Tibial nerve (tissue), 4 donors: ENCODE data around the gene KLHDC3.

Experiments used
- EP300 ChIP-seq, 2 donors: sonication (generic); formaldehyde crosslinking; IDR thresholded peaks; one replicate each; pipeline ENCODE4 v1.6.1; 2017; ENCODE audit warnings: antibody characterized with exemption in 2 of 2, mild to moderate bottlenecking in 1 of 2
- POLR2A ChIP-seq, 2 donors: fragments of 450-650 bp; IDR thresholded peaks; one replicate each; pipeline ENCODE4 v1.6.1; 2017; ENCODE audit warnings: antibody characterized with exemption in 2 of 2, mild to moderate bottlenecking in 2 of 2, moderate library complexity in 2 of 2
- TF ChIP-seq, protein P1 (sequence below), 5 experiments: fragments of 200-600 bp in 3 of 5; fragments of 450-650 bp in 2 of 5; sonication (generic) in 3 of 5; IDR thresholded peaks; one replicate each; pipeline ENCODE4 v1.5.1; 2016 to 2019; ENCODE audit warnings: antibody characterized with exemption in 5 of 5, mild to moderate bottlenecking in 3 of 5, moderate library complexity in 2 of 5

DNA sequence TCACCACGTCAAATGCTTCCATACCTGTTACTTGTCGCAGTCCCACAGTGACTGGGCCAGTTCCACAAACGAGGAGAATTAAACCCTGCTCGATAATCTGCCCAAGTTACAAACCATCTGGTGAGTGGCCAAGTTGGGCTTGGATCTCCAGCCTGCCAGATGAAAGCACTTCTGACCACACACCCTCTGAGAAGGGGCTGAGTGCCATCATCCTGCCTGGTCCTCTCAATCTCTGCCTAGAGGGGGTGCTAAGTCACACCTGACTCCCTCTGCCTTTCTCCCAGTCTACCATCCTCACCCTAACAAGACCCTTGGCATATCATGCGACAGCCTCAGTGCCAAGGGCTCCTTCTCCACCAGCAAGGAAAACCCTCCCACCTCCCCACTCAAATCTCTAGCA, 23.1 kb downstream of the KLHDC3 start:
- TF ChIP-seq, protein P1, sequence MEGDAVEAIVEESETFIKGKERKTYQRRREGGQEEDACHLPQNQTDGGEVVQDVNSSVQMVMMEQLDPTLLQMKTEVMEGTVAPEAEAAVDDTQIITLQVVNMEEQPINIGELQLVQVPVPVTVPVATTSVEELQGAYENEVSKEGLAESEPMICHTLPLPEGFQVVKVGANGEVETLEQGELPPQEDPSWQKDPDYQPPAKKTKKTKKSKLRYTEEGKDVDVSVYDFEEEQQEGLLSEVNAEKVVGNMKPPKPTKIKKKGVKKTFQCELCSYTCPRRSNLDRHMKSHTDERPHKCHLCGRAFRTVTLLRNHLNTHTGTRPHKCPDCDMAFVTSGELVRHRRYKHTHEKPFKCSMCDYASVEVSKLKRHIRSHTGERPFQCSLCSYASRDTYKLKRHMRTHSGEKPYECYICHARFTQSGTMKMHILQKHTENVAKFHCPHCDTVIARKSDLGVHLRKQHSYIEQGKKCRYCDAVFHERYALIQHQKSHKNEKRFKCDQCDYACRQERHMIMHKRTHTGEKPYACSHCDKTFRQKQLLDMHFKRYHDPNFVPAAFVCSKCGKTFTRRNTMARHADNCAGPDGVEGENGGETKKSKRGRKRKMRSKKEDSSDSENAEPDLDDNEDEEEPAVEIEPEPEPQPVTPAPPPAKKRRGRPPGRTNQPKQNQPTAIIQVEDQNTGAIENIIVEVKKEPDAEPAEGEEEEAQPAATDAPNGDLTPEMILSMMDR (IDR thresholded peaks at IDR 0.05): no peak
- TF ChIP-seq POLR2A (IDR thresholded peaks at IDR 0.05) (no peak), EP300 (IDR thresholded peaks at IDR 0.05) (no peak)
